Pancreas (tissue), 10 donors: ENCODE measurements around the gene TOX3. TPM values are rescaled to one million over a fixed set of nuclear protein-coding genes. Genes with fewer than 3 reads are reported as not detected.

Source experiments
- ATAC-seq, 4 donors: fragments of 200-7000 bp; cut with Tn5 transposase; one replicate each; pipeline versions ENCODE4 v1.8.0 to v1.9.1; 2020; ENCODE audit warnings: mild to moderate bottlenecking in 4 of 4, moderate library complexity in 4 of 4
- DNase-seq, 6 donors: peaks; one replicate each; pipeline ENCODE4 v3.0.0-alpha.2; 2020
- FAIRE-seq: peaks from 2 replicates; lab custom pipeline; 2012; peaks lifted over from hg19 to GRCh38; lab: Jason Lieb, UNC
- H3K27ac ChIP-seq, 4 donors: fragments of 200-600 bp; sonication (generic); 1 replicate in 3 of 4; 2 replicates in 1 of 4; pipeline versions ENCODE4 v1.5.0 to v1.8.0; 2020
- H3K27me3 ChIP-seq, 4 donors: fragments of 200-600 bp; one replicate each; pipeline ENCODE4 v1.8.0; 2021
- H3K36me3 ChIP-seq, 3 donors: fragments of 200-600 bp; sonication (generic) in 1 of 3; one replicate each; pipeline versions ENCODE4 v1.5.0 to v1.8.0; 2020 to 2021
- H3K4me1 ChIP-seq, 3 donors: fragments of 200-600 bp; one replicate each; pipeline ENCODE4 v1.8.0; 2021
- H3K4me3 ChIP-seq, 4 donors: fragments of 200-600 bp; sonication (generic) in 2 of 4; one replicate each; pipeline versions ENCODE4 v1.5.0 to v1.8.0; 2020 to 2021
- H3K9me3 ChIP-seq, 4 donors: fragments of 200-600 bp; one replicate each; pipeline ENCODE4 v1.8.0; 2021
- CTCF ChIP-seq, 4 donors: fragments of 200-600 bp; sonication (generic) in 3 of 4; IDR thresholded peaks; one replicate each; pipeline versions ENCODE4 v1.5.0 to v1.8.0; 2021; ENCODE audit warnings: antibody characterized with exemption in 4 of 4
- WGBS, 2 donors: extraction: QIAGEN DNeasy Blood & Tissue Kit; methylation state at CpG; one replicate each; pipeline ENCODE4 v1.1.7; 2013; 5-methylcytosine and 5-hydroxymethylcytosine counted together
- intact Hi-C, 3 donors: fragments of 100-400 bp; cut with DNase I; formaldehyde crosslinking; loops; one replicate each; pipeline versions ENCODE4 v1.11.1 to v1.14.2; 2022
- polyA plus RNA-seq, 2 donors: library from polyadenylated mRNA; stranded (reverse); fragments of 200-250 nt; gene quantifications; one replicate each; pipeline ENCODE4 v1.2.3, GENCODE V29; 2013
- total RNA-seq, 6 donors: library from RNA; stranded (reverse); fragmentation: NEBNext Ultra II Directional in 4 of 6; extraction: Animal tissue kit (Norgen Biotek cat#: 25700) in 4 of 6; gene quantifications; one replicate each; pipeline versions ENCODE4 v1.2.1 to v1.2.4, GENCODE V29; 2021 to 2023
- donor health status: healthy with polysubstance abuse.
- donor health status: DM: no; HTN: no; CAD: no; lungs with moderate emphysema.
- donor health status: DM: no; HTN: no; CAD: no.
- donor health status: control.
- donor health status: control.
- donor health status: Bipolar disorder and iron deficiency.
- donor health status: DM: yes; HTN: yes; CAD: no.
- donor health status: DM: no; HTN: no; CAD: no.
- donor health status: DM: no; HTN: no; CAD: no.
- donor health status: DM: yes; HTN: yes; CAD: no.

TOX3 gene
- total and polyA plus RNA-seq, 8 donors, result 1.1 to 6.1 (median 4.2) TPM

GRCh38 chr16:52465711-52466267 is 81.2 kb downstream of the TOX3 start:
- Histone ChIP-seq H3K4me1 (peaks cover under 1 to 27% (median 7%) of the 10 kb centered on the region in 3 donors), H3K36me3 (no peaks in the 10 kb centered on the region), H3K4me3 (no peak overlapping the region), H3K9me3 (no peaks in the 10 kb centered on the region), H3K27me3 (no peaks in the 10 kb centered on the region), H3K27ac (no peak overlapping the region)
- intact Hi-C loops, result no loop called here
- FAIRE-seq, result no peak
- WGBS, 2 donors, result 89 to 90% methylated on average over 5 of the region's 5 CpGs
- no peak for TF ChIP-seq CTCF (IDR thresholded peaks at IDR 0.05)
- ATAC-seq, result no peak
- no peak for DNase-seq

GRCh38 chr16:52463904-52464303 is 83.0 kb downstream of the TOX3 start:
- WGBS, 2 donors, result 93 to 97% methylated on average over 8 of the region's 8 CpGs
- FAIRE-seq (no peak), DNase-seq (no peak), ATAC-seq (no peak)
- intact Hi-C loops, result no loop called here
- Histone ChIP-seq H3K4me1 (peaks cover 5 to 34% (median 12%) of the 10 kb centered on the region in 3 donors), H3K36me3 (no peaks in the 10 kb centered on the region), H3K9me3 (no peaks in the 10 kb centered on the region), H3K27ac (no peak overlapping the region), H3K4me3 (no peak overlapping the region), H3K27me3 (no peaks in the 10 kb centered on the region)
- TF ChIP-seq CTCF (IDR thresholded peaks at IDR 0.05), result no peak

- no peaks in the 10 kb centered on the region for H3K27me3 ChIP-seq
- TF ChIP-seq CTCF (IDR thresholded peaks at IDR 0.05), result no peak
- ATAC-seq (no peak), FAIRE-seq (peak; percentile 39), DNase-seq (no peak)
- no peaks in the 10 kb centered on the region for H3K36me3 ChIP-seq
- no peaks in the 10 kb centered on the region for H3K9me3 ChIP-seq
- H3K4me3 ChIP-seq, result no peak overlapping the region
- no peak overlapping the region for H3K27ac ChIP-seq
- intact Hi-C loops, result no loop called here
- H3K4me1 ChIP-seq, result peaks cover 5 to 27% (median 7%) of the 10 kb centered on the region in 3 donors
Observed at GRCh38 chr16:52462816-52463215, 84.1 kb downstream of the TOX3 start.

- ATAC-seq, result peak in 3 of 4 donors; percentile 16 to 64 (median 36)
- no peak for DNase-seq
- Histone ChIP-seq H3K4me3 (no peak overlapping the region), H3K4me1 (peaks cover 5 to 14% (median 7%) of the 10 kb centered on the region in 3 donors), H3K27me3 (no peaks in the 10 kb centered on the region), H3K9me3 (no peaks in the 10 kb centered on the region), H3K27ac (no peak overlapping the region), H3K36me3 (no peaks in the 10 kb centered on the region)
- intact Hi-C loops, result no loop called here
- TF ChIP-seq CTCF (IDR thresholded peaks at IDR 0.05), result no peak
- FAIRE-seq, result no peak
- WGBS, 2 donors, result 0 to 7% methylated on average over 1 of the region's 1 CpG
Observed at GRCh38 chr16:52460639-52461178, 86.2 kb downstream of the TOX3 start.

GRCh38 chr16:52456368-52456767 is 90.6 kb downstream of the TOX3 start:
- FAIRE-seq (no peak), ATAC-seq (no peak), DNase-seq (no peak)
- Histone ChIP-seq H3K27me3 (no peaks in the 10 kb centered on the region), H3K4me3 (no peak overlapping the region), H3K36me3 (no peaks in the 10 kb centered on the region), H3K27ac (no peak overlapping the region), H3K4me1 (peaks cover 5 to 10% (median 7%) of the 10 kb centered on the region in 3 donors), H3K9me3 (no peaks in the 10 kb centered on the region)
- intact Hi-C loops, result no loop called here
- 87 to 91% methylated on average over 3 of the region's 3 CpGs for WGBS, 2 donors
- no peak for TF ChIP-seq CTCF (IDR thresholded peaks at IDR 0.05)
